ENCODE measurements around the gene S100A11.

The S100A11 gene

DNA sequence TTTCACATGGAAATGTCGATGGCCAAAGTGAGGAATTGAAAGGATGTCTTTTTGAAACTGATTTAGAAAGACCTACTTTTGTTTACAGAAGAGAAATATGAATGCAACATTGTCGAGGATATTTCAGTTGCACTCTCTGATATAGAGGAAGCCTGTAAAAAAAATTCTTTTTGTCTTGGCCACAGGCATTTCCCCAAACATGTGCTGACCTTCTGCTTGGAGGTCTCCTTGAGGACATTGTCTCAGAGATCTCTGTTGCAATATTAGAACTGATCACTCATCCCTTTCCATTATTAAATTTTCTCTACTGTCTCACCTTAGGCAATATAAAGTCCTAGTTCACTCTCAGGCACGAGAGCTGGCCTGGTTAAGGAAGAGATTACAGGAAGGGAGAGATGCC is 16.0 kb downstream of the S100A11 start:
- TF ChIP-seq NFIC (IDR thresholded peaks at IDR 0.05) (no peak), TAF1 (IDR thresholded peaks at IDR 0.05; ENCODE audit: low read depth) (no peak), YY1 (IDR thresholded peaks at IDR 0.05; ENCODE audit: low read depth) (no peak), TEAD4 (IDR thresholded peaks at IDR 0.05) (no peak), FOXM1 (IDR thresholded peaks at IDR 0.05; ENCODE audit: borderline replicate concordance, low read depth) (no peak), EP300 (IDR thresholded peaks at IDR 0.05; ENCODE audit: borderline replicate concordance) (no peak), CEBPB (IDR thresholded peaks at IDR 0.05) (no peak), TCF12 (IDR thresholded peaks at IDR 0.05; ENCODE audit: low read depth) (no peak), ZBTB7A (IDR thresholded peaks at IDR 0.05; ENCODE audit: low read depth) (no peak), RAD21 (IDR thresholded peaks at IDR 0.05; ENCODE audit: low read depth) (no peak), MAX (IDR thresholded peaks at IDR 0.05) (no peak), REST (IDR thresholded peaks at IDR 0.05; ENCODE audit: low read depth) (no peak), EGR1 (IDR thresholded peaks at IDR 0.05) (no peak), CREB1 (IDR thresholded peaks at IDR 0.05; ENCODE audit: low read depth) (no peak)
- TF ChIP-seq, protein P1, sequence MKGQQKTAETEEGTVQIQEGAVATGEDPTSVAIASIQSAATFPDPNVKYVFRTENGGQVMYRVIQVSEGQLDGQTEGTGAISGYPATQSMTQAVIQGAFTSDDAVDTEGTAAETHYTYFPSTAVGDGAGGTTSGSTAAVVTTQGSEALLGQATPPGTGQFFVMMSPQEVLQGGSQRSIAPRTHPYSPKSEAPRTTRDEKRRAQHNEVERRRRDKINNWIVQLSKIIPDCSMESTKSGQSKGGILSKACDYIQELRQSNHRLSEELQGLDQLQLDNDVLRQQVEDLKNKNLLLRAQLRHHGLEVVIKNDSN (IDR thresholded peaks at IDR 0.05) = no peak

DNA sequence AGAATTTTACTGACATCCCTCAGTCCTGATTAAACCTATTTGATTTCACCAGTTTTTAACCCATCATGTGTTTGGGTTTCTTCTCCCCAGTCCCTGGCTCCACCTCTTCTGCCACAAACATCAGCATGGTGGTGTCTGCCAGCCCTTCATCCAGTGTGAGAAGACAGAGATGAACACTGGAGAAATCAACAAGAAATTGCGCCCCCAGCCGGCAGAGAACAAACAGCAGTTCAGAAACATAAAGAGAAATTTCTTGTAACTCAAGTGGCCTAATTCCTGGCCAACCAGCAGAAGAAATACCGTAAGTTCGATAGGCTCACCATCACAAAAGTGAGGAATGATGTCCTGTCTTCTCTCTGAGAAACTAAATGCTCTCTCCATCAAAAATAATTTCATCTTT is 18.3 kb downstream of the S100A11 start:
- TF ChIP-seq RAD21 (IDR thresholded peaks at IDR 0.05; ENCODE audit: low read depth) = 0 out of 2 replicates have a peak, but pooled peaks have one; percentile 11
- TF ChIP-seq ZBTB7A (IDR thresholded peaks at IDR 0.05; ENCODE audit: low read depth) = no peak

- no peak for TF ChIP-seq TEAD4 (IDR thresholded peaks at IDR 0.05)
- TF ChIP-seq TCF12 (IDR thresholded peaks at IDR 0.05; ENCODE audit: low read depth) = no peak
- TF ChIP-seq FOXM1 (IDR thresholded peaks at IDR 0.05; ENCODE audit: borderline replicate concordance, low read depth) = no peak
- TF ChIP-seq TAF1 (IDR thresholded peaks at IDR 0.05; ENCODE audit: low read depth) = no peak
- TF ChIP-seq YY1 (IDR thresholded peaks at IDR 0.05; ENCODE audit: low read depth) = no peak
- no peak for TF ChIP-seq CREB1 (IDR thresholded peaks at IDR 0.05; ENCODE audit: low read depth)
- TF ChIP-seq, protein P1 (IDR thresholded peaks at IDR 0.05) = no peak
- no peak for TF ChIP-seq NFIC (IDR thresholded peaks at IDR 0.05)
- TF ChIP-seq RAD21 (IDR thresholded peaks at IDR 0.05; ENCODE audit: low read depth) = no peak
- no peak for TF ChIP-seq REST (IDR thresholded peaks at IDR 0.05; ENCODE audit: low read depth)
- no peak for TF ChIP-seq EGR1 (IDR thresholded peaks at IDR 0.05)
- no peak for TF ChIP-seq MAX (IDR thresholded peaks at IDR 0.05)
- no peak for TF ChIP-seq EP300 (IDR thresholded peaks at IDR 0.05; ENCODE audit: borderline replicate concordance)
These were observed 21.0 kb downstream of the S100A11 start for GRCh38 chr1:152015766-152016165.

DNA sequence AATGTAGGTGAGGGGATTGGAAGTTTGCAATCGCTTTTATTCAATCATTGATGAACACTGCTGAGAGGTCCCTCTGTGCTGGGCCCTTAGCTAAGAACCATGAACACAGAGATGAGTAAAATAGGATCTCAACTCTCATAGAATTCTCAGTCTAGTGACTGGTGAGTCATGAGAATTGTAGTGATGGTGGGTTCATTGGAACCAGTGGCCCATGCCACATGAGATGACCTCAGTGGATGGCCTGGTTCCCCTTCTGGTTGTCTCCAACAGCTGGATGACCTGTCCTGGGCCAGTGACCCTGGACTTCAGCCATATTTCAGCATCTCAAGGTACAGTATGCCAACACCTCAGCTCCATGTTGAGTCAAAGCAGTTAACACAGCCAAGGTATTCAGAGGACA is 21.9 kb downstream of the S100A11 start:
- no peak for TF ChIP-seq RAD21 (IDR thresholded peaks at IDR 0.05; ENCODE audit: low read depth)
- no peak for TF ChIP-seq TEAD4 (IDR thresholded peaks at IDR 0.05)
- TF ChIP-seq EP300 (IDR thresholded peaks at IDR 0.05; ENCODE audit: borderline replicate concordance) = no peak
- TF ChIP-seq ZBTB7A (IDR thresholded peaks at IDR 0.05; ENCODE audit: low read depth) = no peak
- TF ChIP-seq NFIC (IDR thresholded peaks at IDR 0.05) = no peak
- no peak for TF ChIP-seq CREB1 (IDR thresholded peaks at IDR 0.05; ENCODE audit: low read depth)
- no peak for TF ChIP-seq CEBPB (IDR thresholded peaks at IDR 0.05)
- no peak for TF ChIP-seq TAF1 (IDR thresholded peaks at IDR 0.05; ENCODE audit: low read depth)
- TF ChIP-seq EGR1 (IDR thresholded peaks at IDR 0.05) = no peak
- no peak for TF ChIP-seq MAX (IDR thresholded peaks at IDR 0.05)
- no peak for TF ChIP-seq TCF12 (IDR thresholded peaks at IDR 0.05; ENCODE audit: low read depth)
- no peak for TF ChIP-seq REST (IDR thresholded peaks at IDR 0.05; ENCODE audit: low read depth)
- TF ChIP-seq, protein P1 (IDR thresholded peaks at IDR 0.05) = no peak
- no peak for TF ChIP-seq YY1 (IDR thresholded peaks at IDR 0.05; ENCODE audit: low read depth)
- no peak for TF ChIP-seq FOXM1 (IDR thresholded peaks at IDR 0.05; ENCODE audit: borderline replicate concordance, low read depth)
